Skeletal muscle tissue (tissue), 4 donors: ENCODE results near the gene UBAC2. TPM values are rescaled to one million over a fixed set of nuclear protein-coding genes. Genes with fewer than 3 reads are reported as not detected.

Source experiments
- H3K27ac ChIP-seq: one replicate; pipeline ENCODE4 v1.7.0; 2013; ENCODE audit warnings: mild to moderate bottlenecking, low read depth, low read length, inconsistent platforms
- H3K27me3 ChIP-seq, 3 donors: one replicate each; pipeline ENCODE4 v1.7.0; 2013; ENCODE audit warnings: low read length in 3 of 3; ENCODE audit not compliant: control insufficient read depth in 3 of 3, insufficient read depth in 3 of 3
- H3K36me3 ChIP-seq, 3 donors: one replicate each; pipeline ENCODE4 v1.7.0; 2013; ENCODE audit warnings: low read length in 3 of 3; ENCODE audit not compliant: control insufficient read depth in 3 of 3, insufficient read depth in 3 of 3
- H3K4me1 ChIP-seq, 3 donors: one replicate each; pipeline ENCODE4 v1.7.0; 2013; ENCODE audit warnings: low read length in 3 of 3, mild to moderate bottlenecking in 3 of 3; ENCODE audit not compliant: control insufficient read depth in 3 of 3, insufficient read depth in 3 of 3
- H3K4me3 ChIP-seq, 3 donors: one replicate each; pipeline ENCODE4 v1.7.0; 2013; ENCODE audit warnings: low read length in 3 of 3
- H3K9ac ChIP-seq, 3 donors: one replicate each; pipeline ENCODE4 v1.7.0; 2013; ENCODE audit warnings: low read length in 3 of 3, mild to moderate bottlenecking in 3 of 3, moderate library complexity in 2 of 3, low read depth in 1 of 3
- H3K9me3 ChIP-seq, 3 donors: one replicate each; pipeline ENCODE4 v1.7.0; 2013; ENCODE audit warnings: low read length in 3 of 3; ENCODE audit not compliant: control insufficient read depth in 3 of 3
- total RNA-seq: library from RNA; depleted of rRNA; stranded (reverse); fragments of >200 nt; gene quantifications from one replicate; pipeline ENCODE4 v1.2.3, GENCODE V29; 2014
- donor health status: Osteomylitis.

UBAC2 gene
- total RNA-seq, 1 donor from 2014 or later, result 100 TPM

DNA sequence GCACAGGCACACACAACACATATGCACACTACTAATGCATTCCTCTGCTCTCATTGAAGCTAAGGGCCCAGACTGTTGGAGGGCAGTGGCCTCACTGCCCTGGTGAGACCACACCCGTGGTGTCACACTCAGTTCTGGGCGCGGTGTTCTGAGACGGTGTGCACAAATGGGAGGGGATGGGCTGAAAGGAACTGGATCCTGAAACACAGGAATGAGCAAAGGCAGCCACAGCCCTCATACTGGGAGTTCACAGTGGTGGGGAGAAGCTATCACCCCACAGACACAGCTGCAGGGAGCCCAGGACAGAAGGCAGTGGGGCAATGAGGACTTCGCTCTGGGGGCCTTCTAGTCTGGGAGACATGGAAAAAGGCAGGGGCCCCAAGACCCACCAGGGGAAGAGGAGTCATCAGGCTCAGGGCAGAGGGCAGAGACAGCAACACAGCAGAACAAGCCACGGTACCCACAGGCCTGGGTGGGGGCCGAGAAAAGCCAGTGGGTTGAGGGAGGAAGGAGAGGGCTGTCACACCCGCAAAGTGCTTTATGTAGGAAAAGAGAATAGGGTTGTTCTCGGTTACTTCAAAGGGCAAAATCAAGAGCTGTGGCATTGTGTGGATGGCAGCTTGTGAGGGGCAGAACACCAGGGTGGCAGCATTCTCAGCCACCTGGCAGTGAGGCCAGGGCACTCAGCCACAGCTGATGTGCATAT lies 181.9 kb downstream of the UBAC2 start:
- Histone ChIP-seq H3K36me3 (peaks cover 33 to 40% (median 36%) of the 10 kb centered on the region in 3 donors), H3K27me3 (no peaks in the 10 kb centered on the region), H3K9me3 (no peaks in the 10 kb centered on the region), H3K4me1 (peaks cover 0 to 5% (median 3%) of the 10 kb centered on the region in 3 donors), H3K27ac (no peak overlapping the region), H3K4me3 (no peak overlapping the region), H3K9ac (no peak overlapping the region)

DNA sequence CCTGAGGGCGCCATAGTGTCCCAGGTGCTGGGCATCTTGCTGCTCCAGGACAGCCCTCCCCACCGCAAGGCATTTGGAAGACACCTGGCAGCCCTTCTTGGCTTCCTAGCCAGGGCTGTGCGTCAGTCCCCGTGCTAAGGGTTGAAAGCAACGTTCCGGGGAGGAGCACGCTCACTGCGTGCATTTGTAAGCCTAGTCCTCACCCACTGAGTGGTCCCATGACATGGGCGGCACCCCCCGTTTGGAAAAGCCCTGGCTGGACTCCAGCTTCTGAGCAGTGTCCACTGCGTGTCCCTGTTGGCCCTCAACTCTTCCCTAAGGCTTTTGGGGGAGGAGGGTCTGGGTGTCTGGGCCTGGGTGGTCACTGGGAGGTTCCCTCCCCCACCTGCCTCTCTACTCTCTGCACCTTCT lies 182.9 kb downstream of the UBAC2 start:
- peaks cover 28 to 36% (median 35%) of the 10 kb centered on the region in 3 donors for H3K36me3 ChIP-seq
- no peaks in the 10 kb centered on the region for H3K9me3 ChIP-seq
- peaks cover 0 to 5% (median 3%) of the 10 kb centered on the region in 3 donors for H3K4me1 ChIP-seq
- H3K27ac ChIP-seq, result no peak overlapping the region
- H3K27me3 ChIP-seq, result no peaks in the 10 kb centered on the region
- no peak overlapping the region for H3K4me3 ChIP-seq
- no peak overlapping the region for H3K9ac ChIP-seq

DNA sequence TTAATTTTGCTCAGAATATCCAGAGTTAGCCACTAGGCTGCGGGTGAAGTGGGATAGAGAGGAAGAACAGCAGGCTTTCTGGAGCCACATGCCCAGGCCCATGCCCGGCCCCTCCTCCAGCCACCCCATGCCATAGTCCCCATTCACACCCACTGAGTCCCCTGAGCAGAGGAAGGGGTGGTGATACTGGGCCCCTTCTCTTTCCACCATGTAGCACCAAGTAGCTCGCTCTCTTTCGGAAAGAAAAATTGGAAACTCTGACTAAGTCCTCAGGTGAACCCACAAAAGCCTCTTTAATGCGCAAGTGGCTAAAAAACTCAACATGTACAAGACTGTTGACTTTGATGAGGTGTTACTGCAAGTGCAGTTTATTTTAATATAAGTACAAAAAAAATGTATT lies 183.3 kb downstream of the UBAC2 start:
- Histone ChIP-seq H3K36me3 (peaks cover 25 to 36% (median 35%) of the 10 kb centered on the region in 3 donors), H3K27ac (no peak overlapping the region), H3K9ac (peak overlapping the region in 1 of 3 donors; percentile 33), H3K4me1 (peaks cover 0 to 5% (median 3%) of the 10 kb centered on the region in 3 donors), H3K27me3 (no peaks in the 10 kb centered on the region), H3K9me3 (no peaks in the 10 kb centered on the region), H3K4me3 (no peak overlapping the region)

GRCh38 chr13:99384468-99384867 lies 183.8 kb downstream of the UBAC2 start:
- Histone ChIP-seq H3K4me3 (no peak overlapping the region), H3K36me3 (peaks cover 25 to 36% (median 35%) of the 10 kb centered on the region in 3 donors), H3K27ac (no peak overlapping the region), H3K9ac (no peak overlapping the region), H3K4me1 (peaks cover 0 to 5% (median 3%) of the 10 kb centered on the region in 3 donors), H3K27me3 (no peaks in the 10 kb centered on the region), H3K9me3 (no peaks in the 10 kb centered on the region)

- Histone ChIP-seq H3K4me1 (peaks cover 0 to 5% (median 3%) of the 10 kb centered on the region in 3 donors), H3K36me3 (peaks cover 21 to 35% (median 33%) of the 10 kb centered on the region in 3 donors), H3K9ac (no peak overlapping the region), H3K9me3 (no peaks in the 10 kb centered on the region), H3K27me3 (no peaks in the 10 kb centered on the region), H3K4me3 (no peak overlapping the region), H3K27ac (no peak overlapping the region)
Measured at GRCh38 chr13:99385161-99385560, 184.5 kb downstream of the UBAC2 start.

DNA sequence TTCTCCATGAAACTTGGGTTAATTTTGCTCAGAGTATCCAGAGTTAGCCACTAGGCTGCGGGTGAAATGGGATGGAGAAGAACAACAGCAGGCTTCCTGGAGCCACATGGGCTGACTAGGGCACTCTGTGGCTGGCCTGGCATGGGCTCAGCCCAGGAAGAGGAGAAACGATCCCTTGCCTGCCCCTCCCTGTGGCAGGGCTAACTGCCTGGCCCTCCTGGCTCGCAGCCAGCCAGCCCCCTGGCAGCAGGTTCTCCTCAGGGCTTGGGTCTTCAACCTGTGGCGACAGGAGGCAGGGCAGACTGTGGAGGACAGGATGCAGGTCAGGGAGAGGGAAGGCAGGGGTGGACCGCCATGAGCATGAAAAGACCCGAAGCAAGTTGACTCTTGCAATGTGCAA lies 185.3 kb downstream of the UBAC2 start:
- Histone ChIP-seq H3K9ac (no peak overlapping the region), H3K27ac (no peak overlapping the region), H3K4me1 (peaks cover 0 to 5% (median 3%) of the 10 kb centered on the region in 3 donors), H3K9me3 (no peaks in the 10 kb centered on the region), H3K36me3 (peaks cover 21 to 30% (median 26%) of the 10 kb centered on the region in 3 donors), H3K4me3 (no peak overlapping the region), H3K27me3 (no peaks in the 10 kb centered on the region)

DNA sequence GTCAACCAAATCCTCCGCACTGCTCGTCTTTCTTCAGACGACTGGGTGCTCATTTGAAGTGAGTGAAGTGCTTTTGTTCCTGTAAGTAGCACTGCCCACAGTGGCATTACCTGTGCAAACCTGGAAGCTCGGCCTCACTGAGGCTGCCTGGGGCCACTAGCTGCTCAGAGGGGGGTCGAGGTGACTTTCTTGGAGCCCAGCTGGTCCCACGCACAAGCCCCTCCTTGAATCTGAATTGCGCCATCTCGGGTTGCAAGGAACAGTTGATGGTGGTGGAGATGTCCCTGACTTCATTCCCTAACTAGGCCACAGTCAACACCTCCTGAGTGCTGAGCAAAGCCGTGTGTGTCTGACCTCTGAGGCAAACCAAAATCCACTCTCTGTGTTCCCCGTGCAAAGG lies 185.8 kb downstream of the UBAC2 start:
- H3K36me3 ChIP-seq, result peaks cover 21 to 24% (median 22%) of the 10 kb centered on the region in 3 donors
- H3K9me3 ChIP-seq, result no peaks in the 10 kb centered on the region
- no peaks in the 10 kb centered on the region for H3K27me3 ChIP-seq
- H3K4me3 ChIP-seq, result no peak overlapping the region
- no peak overlapping the region for H3K27ac ChIP-seq
- H3K4me1 ChIP-seq, result peaks cover 0 to 5% (median 3%) of the 10 kb centered on the region in 3 donors
- H3K9ac ChIP-seq, result no peak overlapping the region

DNA sequence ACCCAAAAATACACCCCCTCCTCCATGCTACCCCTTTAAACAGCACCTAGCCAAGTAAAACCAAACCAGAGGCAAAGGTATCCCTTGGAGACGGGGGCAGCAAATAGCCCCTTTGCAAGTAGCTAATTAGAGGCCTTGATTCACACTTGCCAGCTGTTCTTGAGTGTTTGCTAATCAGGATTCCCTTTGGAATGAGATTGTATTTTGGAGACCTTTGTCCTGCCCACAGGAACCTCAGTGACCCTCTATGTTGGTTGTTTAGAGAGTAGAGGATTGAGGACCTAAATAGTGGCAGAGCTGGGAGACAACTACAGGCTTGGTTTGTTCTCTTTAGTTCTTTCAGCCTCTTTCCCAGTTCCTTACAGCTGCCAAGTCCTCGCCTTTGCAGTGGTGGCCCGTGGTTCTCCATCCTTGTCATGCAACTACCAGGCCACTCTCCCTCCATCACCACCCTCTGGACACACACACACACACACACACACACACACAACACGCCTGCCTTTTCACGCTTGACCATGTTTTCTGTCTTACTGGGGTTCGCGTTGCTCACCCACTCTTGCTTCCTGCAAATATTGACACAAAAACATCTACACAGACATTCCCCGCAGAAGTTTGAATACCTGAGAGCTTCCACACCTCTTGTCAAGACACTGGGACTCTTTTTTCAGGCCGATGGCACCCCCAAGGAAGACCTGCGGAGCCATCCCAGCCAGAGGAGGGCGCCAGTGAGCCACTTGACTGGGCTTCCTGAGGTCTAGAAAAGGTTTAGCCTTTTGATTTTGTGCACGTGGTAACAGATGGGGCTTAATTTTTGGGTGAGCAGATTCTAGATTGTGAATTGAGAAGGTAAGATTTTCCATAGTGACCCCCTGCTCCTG lies 186.5 kb downstream of the UBAC2 start:
- Histone ChIP-seq H3K9me3 (no peaks in the 10 kb centered on the region), H3K4me1 (peaks cover 0 to 5% (median 3%) of the 10 kb centered on the region in 3 donors), H3K9ac (no peak overlapping the region), H3K27ac (no peak overlapping the region), H3K36me3 (peaks cover 21 to 22% (median 22%) of the 10 kb centered on the region in 3 donors), H3K27me3 (no peaks in the 10 kb centered on the region), H3K4me3 (no peak overlapping the region)

DNA sequence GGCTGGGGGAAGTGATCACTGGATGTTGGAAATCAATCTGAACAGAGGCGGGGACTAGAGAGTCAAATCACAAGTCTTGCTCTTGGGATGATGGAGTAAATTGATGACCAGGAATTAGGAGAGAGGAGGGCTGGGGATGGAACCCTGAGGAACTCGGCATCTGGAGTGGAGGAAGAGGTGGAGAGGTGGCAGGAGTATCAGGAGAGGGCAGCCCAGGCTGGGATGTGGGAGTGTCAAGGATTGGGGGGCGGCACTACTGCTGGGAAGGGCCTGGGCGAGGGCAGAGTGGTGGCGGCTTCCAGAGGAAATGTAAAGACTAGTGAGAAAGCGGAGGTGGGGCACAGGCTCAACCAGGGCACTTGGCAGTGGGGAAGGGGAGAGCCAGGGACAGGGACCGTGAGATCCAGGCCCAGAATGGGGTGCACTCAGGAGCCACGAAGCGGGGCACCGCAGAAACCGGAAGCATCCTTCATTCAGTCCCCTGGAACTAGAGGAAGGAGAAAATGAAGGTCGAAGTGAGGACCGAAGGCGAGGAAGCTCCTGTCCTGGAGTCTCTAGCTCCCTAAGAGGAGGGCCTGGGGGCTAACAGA lies 187.8 kb downstream of the UBAC2 start:
- H3K27me3 ChIP-seq, result no peaks in the 10 kb centered on the region
- no peak overlapping the region for H3K9ac ChIP-seq
- H3K27ac ChIP-seq, result no peak overlapping the region

More for the DNA sequence above, 187.8 kb downstream of the UBAC2 start:
- peaks cover 0 to 5% (median 3%) of the 10 kb centered on the region in 3 donors for H3K4me1 ChIP-seq
- H3K9me3 ChIP-seq, result no peaks in the 10 kb centered on the region
- peaks cover 18 to 21% (median 20%) of the 10 kb centered on the region in 3 donors for H3K36me3 ChIP-seq
- no peak overlapping the region for H3K4me3 ChIP-seq
